A673 (cell line): ENCODE results near the gene DEGS1.

ENCODE experiments used
- EZH2 ChIP-seq: fragments of 200-600 bp; sonication (generic); IDR thresholded peaks from 2 replicates; pipeline ENCODE4 v1.6.1; 2017; ENCODE audit warnings: borderline replicate concordance, low read depth, mild to moderate bottlenecking, mixed read lengths, antibody characterized with exemption, low read length; ENCODE audit not compliant: poor library complexity, severe bottlenecking
- TF ChIP-seq, protein P1 (sequence below): fragments of 300-800, 200-600 bp; sonication (generic); conservative IDR thresholded peaks from 2 replicates; pipeline ENCODE4 v1.5.1; 2017; ENCODE audit warnings: low read depth, mild to moderate bottlenecking, antibody characterized with exemption, low read length, moderate library complexity, mixed read lengths

DNA sequence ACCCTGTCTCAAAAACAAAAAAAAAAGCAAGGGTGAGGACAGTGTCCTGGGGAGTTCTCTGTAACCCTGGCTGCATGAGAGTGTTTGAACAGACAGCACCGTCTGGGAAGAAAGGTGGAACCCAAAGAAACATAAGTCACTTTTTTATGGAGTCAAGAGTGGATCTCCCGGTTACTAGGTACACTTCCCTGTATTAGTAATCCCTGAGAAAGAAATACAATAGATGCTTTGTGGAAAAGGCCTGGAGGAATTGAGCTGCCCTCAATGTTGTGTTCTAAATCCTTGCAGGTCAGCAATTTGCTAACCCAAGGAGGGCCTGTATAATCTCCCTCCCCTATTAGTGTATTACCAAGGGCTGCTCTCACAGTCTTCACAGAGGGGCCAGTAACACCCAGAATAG, 16.6 kb downstream of the DEGS1 start:
- TF ChIP-seq, protein P1, sequence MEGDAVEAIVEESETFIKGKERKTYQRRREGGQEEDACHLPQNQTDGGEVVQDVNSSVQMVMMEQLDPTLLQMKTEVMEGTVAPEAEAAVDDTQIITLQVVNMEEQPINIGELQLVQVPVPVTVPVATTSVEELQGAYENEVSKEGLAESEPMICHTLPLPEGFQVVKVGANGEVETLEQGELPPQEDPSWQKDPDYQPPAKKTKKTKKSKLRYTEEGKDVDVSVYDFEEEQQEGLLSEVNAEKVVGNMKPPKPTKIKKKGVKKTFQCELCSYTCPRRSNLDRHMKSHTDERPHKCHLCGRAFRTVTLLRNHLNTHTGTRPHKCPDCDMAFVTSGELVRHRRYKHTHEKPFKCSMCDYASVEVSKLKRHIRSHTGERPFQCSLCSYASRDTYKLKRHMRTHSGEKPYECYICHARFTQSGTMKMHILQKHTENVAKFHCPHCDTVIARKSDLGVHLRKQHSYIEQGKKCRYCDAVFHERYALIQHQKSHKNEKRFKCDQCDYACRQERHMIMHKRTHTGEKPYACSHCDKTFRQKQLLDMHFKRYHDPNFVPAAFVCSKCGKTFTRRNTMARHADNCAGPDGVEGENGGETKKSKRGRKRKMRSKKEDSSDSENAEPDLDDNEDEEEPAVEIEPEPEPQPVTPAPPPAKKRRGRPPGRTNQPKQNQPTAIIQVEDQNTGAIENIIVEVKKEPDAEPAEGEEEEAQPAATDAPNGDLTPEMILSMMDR: no peak
- no peak for TF ChIP-seq EZH2
